NCI-H2227 treated with DMSO at 0.1 percent for 48 hours (cell line): ENCODE results near the gene DRC7.

Source experiments
- DNase-seq: peaks from one replicate; lab custom pipeline; 2025; lab: John Stamatoyannopoulos, UW

The DRC7 gene

GRCh38 chr16:57751539-57752202 is 57.1 kb downstream of the DRC7 start:
- no peak for DNase-seq

- DNase-seq = no peak
Observed at GRCh38 chr16:57752203-57752580, 57.6 kb downstream of the DRC7 start.

- DNase-seq = no peak
Observed at GRCh38 chr16:57752581-57753447, 58.2 kb downstream of the DRC7 start.

GRCh38 chr16:57753448-57754353 is 59.1 kb downstream of the DRC7 start:
- DNase-seq = no peak

- no peak for DNase-seq
Observed at GRCh38 chr16:57754354-57755060, 59.9 kb downstream of the DRC7 start.

GRCh38 chr16:57755061-57755684 is 60.6 kb downstream of the DRC7 start:
- no peak for DNase-seq

- no peak for DNase-seq
Observed at GRCh38 chr16:57755726-57756423, 61.3 kb downstream of the DRC7 start.

- no peak for DNase-seq
Observed at GRCh38 chr16:57756424-57757325, 62.1 kb downstream of the DRC7 start.

GRCh38 chr16:57757326-57757786 is 62.8 kb downstream of the DRC7 start:
- DNase-seq = peak; percentile 7

- no peak for DNase-seq
Observed at GRCh38 chr16:57757883-57758282, 63.3 kb downstream of the DRC7 start.

GRCh38 chr16:57758331-57759117 is 63.9 kb downstream of the DRC7 start:
- DNase-seq = no peak

GRCh38 chr16:57759131-57759530 is 64.5 kb downstream of the DRC7 start:
- no peak for DNase-seq

- DNase-seq = no peak
Observed at GRCh38 chr16:57759541-57760356, 65.1 kb downstream of the DRC7 start.

- no peak for DNase-seq
Observed at GRCh38 chr16:57760357-57761160, 66.0 kb downstream of the DRC7 start.

GRCh38 chr16:57761301-57761700 is 66.7 kb downstream of the DRC7 start:
- DNase-seq = no peak

GRCh38 chr16:57761957-57762356 is 67.4 kb downstream of the DRC7 start:
- DNase-seq = no peak
